GM10266 (cell line): ENCODE data around the gene CACNA1B.
"Not testable (repeated sequence)": the region's sequence is repeated elsewhere in the genome, so short reads cannot be mapped to it uniquely, and the experiment has no call there.

Experiments used
- DNase-seq: peaks from one replicate; pipeline ENCODE4 v3.0.0; 2012; ENCODE audit errors: extremely low spot score
- TF ChIP-seq, protein P1 (sequence below): IDR thresholded peaks from 2 replicates; pipeline ENCODE4 v1.5.1; 2012; ENCODE audit warnings: mild to moderate bottlenecking, low read depth; ENCODE audit not compliant: control insufficient read depth, insufficient read depth; ENCODE audit errors: missing control alignments

The CACNA1B gene

DNA sequence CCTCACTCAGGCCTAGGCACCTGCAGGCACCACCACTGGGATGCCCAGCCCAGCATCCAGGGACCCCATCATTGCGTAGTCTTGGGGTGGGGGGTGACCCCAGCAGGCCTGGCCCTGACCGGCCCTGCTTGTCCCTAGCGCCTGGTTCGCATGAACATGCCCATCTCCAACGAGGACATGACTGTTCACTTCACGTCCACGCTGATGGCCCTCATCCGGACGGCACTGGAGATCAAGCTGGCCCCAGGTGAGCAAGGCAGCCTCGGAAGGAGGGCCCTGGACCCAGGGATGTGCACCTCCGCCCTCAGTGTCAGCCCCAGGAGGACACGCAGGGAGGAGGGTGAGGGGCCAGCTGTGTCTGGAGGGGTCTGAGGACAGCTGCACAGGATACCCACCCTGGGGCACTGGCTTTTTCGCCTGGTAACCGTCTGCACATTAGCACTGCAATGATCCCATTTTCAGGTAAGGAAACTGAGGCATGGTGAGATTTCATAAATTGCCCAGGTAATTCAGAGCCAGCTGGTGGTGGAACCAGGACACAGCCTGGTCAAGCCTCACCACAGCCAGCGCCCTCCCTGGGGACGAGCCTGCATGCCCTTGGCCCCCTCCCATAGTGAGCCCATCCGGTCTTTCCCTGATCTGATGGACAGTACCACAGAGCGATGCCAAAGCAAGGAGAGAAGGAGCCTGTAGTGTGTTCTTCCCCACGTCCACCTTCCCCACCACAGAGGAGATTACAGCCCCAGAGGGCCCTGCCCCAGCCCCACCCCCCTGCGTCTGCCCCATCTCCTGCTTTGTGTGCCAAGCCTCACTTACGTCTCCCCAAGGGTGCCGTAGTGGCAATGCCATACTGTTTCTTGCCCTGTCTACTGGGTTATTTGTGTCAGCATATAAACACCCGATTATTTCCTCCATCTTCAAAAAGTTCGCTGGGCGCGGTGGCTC is 228.3 kb downstream of the CACNA1B start:
- DNase-seq = no peak
- TF ChIP-seq, protein P1, sequence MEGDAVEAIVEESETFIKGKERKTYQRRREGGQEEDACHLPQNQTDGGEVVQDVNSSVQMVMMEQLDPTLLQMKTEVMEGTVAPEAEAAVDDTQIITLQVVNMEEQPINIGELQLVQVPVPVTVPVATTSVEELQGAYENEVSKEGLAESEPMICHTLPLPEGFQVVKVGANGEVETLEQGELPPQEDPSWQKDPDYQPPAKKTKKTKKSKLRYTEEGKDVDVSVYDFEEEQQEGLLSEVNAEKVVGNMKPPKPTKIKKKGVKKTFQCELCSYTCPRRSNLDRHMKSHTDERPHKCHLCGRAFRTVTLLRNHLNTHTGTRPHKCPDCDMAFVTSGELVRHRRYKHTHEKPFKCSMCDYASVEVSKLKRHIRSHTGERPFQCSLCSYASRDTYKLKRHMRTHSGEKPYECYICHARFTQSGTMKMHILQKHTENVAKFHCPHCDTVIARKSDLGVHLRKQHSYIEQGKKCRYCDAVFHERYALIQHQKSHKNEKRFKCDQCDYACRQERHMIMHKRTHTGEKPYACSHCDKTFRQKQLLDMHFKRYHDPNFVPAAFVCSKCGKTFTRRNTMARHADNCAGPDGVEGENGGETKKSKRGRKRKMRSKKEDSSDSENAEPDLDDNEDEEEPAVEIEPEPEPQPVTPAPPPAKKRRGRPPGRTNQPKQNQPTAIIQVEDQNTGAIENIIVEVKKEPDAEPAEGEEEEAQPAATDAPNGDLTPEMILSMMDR = no peak

DNA sequence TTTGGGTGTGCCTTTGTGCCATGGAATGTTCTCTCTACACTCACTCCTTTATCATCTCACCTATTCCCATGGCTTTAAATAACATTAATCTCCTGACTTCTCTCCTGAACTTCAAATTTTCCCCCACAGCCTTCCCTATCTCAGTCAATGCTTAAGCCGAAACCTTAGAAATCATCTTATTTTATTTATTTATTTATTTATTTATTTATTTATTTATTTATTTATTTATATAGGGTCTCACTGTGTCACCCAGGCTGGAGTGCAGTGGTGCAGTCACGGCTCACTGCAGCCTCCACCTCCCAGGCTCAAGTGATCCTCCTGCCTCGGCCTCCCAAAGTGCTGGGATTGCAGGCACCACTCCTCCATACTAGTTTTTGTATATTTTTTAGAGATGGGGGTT is 229.5 kb downstream of the CACNA1B start:
- DNase-seq = not testable (repeated sequence)

DNA sequence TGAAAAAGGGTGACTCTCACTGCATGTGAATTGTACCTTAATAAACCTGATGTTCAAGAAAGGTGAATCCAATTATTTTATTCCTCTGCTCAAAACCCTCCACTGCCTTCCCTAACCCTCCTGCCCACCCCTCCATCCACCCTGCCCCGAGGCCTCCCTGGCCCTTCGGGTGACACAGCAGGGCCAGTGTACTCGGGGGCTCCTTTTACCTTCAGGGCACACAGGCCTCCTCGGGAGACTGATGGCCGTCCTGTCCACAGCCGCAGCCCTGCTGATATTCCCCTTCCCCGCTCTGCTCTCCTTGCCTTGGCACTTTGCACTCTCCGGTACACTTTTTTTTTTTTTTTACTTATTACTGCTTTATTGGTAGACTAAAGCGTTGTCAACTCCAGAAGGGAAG is 234.0 kb downstream of the CACNA1B start:
- TF ChIP-seq, protein P1 = no peak
- no peak for DNase-seq

DNA sequence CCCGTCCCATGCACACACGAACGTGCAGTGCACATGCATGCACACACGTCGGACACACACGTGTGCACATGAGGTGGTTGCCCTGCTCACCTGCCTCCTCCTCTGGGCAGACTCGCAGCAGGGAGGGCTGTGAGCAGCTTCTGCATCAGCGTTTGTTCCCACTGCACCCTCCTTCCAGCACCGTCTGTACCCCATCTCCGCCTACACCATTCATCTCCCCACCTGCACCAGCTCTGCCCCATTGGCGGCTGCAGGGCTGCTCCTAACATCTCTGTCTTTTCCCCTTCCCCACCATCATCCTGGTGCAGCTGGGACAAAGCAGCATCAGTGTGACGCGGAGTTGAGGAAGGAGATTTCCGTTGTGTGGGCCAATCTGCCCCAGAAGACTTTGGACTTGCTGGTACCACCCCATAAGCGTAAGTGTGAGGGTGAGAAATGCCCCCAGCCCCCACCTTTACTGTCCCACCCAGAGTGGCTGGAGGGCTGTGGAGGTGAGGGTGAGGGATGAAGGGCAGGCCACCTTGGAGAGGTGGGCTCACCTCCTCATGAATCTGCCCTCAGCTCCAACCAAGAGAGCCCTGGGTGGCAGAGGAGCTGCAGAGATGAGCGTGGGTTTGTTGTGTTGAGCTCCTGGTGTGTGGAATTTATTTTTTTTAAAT is 234.6 kb downstream of the CACNA1B start:
- no peak for DNase-seq
- TF ChIP-seq, protein P1 = no peak

DNA sequence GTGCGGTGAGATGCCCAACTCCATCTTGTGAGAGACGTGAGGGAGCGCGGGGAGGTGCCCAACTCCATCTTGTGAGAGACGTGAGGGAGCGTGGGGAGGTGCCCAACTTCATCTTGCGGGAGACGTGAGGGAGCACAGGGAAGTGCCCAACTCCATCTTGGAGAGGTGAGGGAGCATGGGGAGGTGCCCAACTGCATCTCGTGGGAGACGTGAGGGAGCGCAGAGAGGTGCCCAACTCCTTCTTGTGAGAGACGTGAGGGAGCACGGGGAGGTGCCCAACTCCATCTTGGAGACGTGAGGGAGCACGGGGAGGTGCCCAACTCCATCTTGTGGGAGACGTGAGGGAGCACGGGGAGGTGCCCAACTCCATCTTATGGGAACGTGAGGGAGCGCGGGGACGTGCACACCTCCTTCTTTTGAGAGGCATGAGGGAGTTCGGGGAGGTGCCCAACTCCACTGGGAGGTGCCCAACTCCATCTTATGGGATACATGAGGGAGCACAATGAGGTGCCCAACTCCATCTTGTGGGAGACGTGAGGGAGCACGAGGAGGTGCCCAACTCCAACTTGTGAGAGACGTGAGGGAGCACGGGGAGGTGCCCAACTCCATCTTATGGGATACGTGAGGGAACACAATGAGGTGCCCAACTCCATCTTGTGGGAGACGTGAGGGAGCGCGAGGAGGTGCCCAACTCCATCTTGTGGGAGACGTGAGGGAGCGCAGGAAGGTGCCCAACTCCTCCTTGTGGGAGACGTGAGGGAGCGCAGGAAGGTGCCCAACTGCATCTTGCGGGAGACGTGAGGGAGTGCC is 235.4 kb downstream of the CACNA1B start:
- no peak for DNase-seq
- TF ChIP-seq, protein P1 = no peak

- not testable (repeated sequence) for DNase-seq
Observed at GRCh38 chr9:138113701-138114325, 236.2 kb downstream of the CACNA1B start.

DNA sequence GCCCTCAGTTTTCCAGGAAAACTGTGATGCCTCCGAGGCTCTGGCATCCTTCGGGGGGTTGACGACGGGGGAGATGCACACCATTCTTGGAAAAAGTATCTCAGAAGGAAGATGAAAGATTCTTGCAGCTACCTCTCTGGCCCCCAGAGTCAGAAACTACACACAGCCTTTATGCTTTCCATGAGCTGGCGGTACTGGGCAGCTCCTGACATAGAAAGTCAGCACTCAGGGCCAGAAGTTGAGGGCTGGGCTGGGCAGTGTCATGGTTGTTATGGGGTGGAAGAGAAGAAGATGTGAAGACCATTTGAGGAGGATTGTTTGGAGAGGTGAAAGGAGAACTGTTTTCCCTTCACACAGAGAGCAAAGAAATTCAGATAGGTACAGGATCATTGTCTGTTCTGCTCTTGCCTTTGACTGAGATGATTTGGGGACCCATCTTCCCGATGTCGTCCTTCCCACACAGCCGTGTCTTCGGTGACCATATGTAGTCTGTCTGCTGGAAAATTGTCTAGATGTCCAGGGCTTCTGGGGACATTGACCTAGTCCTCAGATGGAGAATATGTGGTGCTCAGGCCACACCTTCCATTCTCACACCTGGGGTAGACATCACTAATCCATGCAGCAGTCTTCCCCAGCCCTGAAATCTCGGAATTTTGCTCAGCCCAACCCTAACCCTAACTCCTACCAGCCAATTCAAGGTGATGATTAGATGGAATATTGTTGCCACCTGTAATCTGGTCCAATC is 237.1 kb downstream of the CACNA1B start:
- TF ChIP-seq, protein P1 = no peak
- DNase-seq = no peak
